Endothelial cell of umbilical vein (primary cell): ENCODE measurements around the gene SLC8A2. TPM values are rescaled to one million over a fixed set of nuclear protein-coding genes. Genes with fewer than 3 reads are reported as not detected.

Experiments
- BruUV-seq: library from RNA; stranded (reverse); fragments of 400-500 nt; replicated peaks from 2 replicates; lab custom pipeline; 2021; lab: Mats Ljungman, UMichigan
- CTCF ChIA-PET: fragments of 300-600, 350-600 bp; sonication (Branson Sonifier 250); formaldehyde crosslinking; loops from one replicate; lab custom pipeline; 2021; ENCODE audit warnings: antibody characterized with exemption, inconsistent platforms; lab: Charles Lee
- POLR2A ChIA-PET: fragments of 300-600, 350-600 bp; sonication (Branson Sonifier 250); formaldehyde crosslinking; loops from one replicate; lab custom pipeline; 2021; ENCODE audit warnings: antibody characterized with exemption, inconsistent platforms; lab: Charles Lee
- DNase-seq: peaks from one replicate; pipeline ENCODE4 v3.0.0-alpha.2; 2011; ENCODE audit warnings: low read depth, low spot score
- FAIRE-seq: peaks from 2 replicates; lab custom pipeline; 2011; peaks lifted over from hg19 to GRCh38; lab: Jason Lieb, UNC
- H2AFZ ChIP-seq: 2 replicates; pipeline ENCODE4 v1.6.0; 2012; ENCODE audit warnings: low read depth, low read length, control low read depth, inconsistent platforms
- H3K27ac ChIP-seq: 2 replicates; pipeline ENCODE4 v1.5.1; 2011; ENCODE audit warnings: low read depth, mild to moderate bottlenecking, control low read depth, low read length, moderate library complexity; ENCODE audit not compliant: insufficient read depth
- H3K27me3 ChIP-seq, 2 experiments: 2 replicates each; pipeline versions ENCODE4 v1.6.0 to v1.6.1; 2011; ENCODE audit warnings: low read length in 2 of 2, mixed read lengths in 1 of 2; ENCODE audit not compliant: control insufficient read depth in 2 of 2, insufficient read depth in 2 of 2
- H3K36me3 ChIP-seq, 2 experiments: 2 replicates in 1 of 2; 3 replicates in 1 of 2; pipeline ENCODE4 v1.5.1; 2011; ENCODE audit warnings: low read length in 2 of 2, mild to moderate bottlenecking in 1 of 2, moderate library complexity in 1 of 2; ENCODE audit not compliant: control insufficient read depth in 2 of 2, insufficient read depth in 2 of 2; ENCODE audit errors: extremely low read depth in 1 of 2
- H3K4me1 ChIP-seq: 3 replicates; pipeline ENCODE4 v1.5.1; 2011; ENCODE audit warnings: mild to moderate bottlenecking, low read length; ENCODE audit not compliant: control insufficient read depth, insufficient read depth; ENCODE audit errors: extremely low read depth
- H3K4me2 ChIP-seq: 2 replicates; pipeline ENCODE4 v1.6.1; 2011; ENCODE audit warnings: low read length, control low read depth, mixed read lengths; ENCODE audit not compliant: insufficient read depth
- H3K4me3 ChIP-seq, 3 experiments: fragments of 200-600 bp in 1 of 3; sonication (generic), shearing (Covaris generic) in 1 of 3; replicated peaks in 1 of 3; 2 replicates each; pipeline ENCODE4 v1.5.1; 2011 to 2016; ENCODE audit warnings: control low read depth in 3 of 3, low read length in 3 of 3, mild to moderate bottlenecking in 2 of 3, inconsistent platforms in 1 of 3, low read depth in 1 of 3, moderate library complexity in 1 of 3; ENCODE audit not compliant: insufficient read depth in 1 of 3
- H3K79me2 ChIP-seq: 2 replicates; pipeline ENCODE4 v1.6.0; 2012; ENCODE audit warnings: low read length, inconsistent platforms; ENCODE audit not compliant: control insufficient read depth, insufficient read depth
- H3K9ac ChIP-seq: replicated peaks from 2 replicates; pipeline ENCODE3; 2011; ENCODE audit warnings: low read length, control low read depth; ENCODE audit not compliant: insufficient read depth; ENCODE audit errors: extremely low read depth
- H3K9me1 ChIP-seq: replicated peaks from 3 replicates; pipeline ENCODE4 v1.6.0; 2011; ENCODE audit warnings: mild to moderate bottlenecking, low read length; ENCODE audit not compliant: control insufficient read depth, insufficient read depth; ENCODE audit errors: extremely low read depth
- H3K9me3 ChIP-seq: replicated peaks from 2 replicates; pipeline ENCODE4 v1.5.1; 2012; ENCODE audit warnings: low read length, inconsistent platforms; ENCODE audit not compliant: control insufficient read depth, insufficient read depth
- H4K20me1 ChIP-seq: replicated peaks from 2 replicates; pipeline ENCODE3; 2011; ENCODE audit warnings: mild to moderate bottlenecking, low read length; ENCODE audit not compliant: control insufficient read depth, insufficient read depth; ENCODE audit errors: extremely low read depth
- CTCF ChIP-seq, 2 donors: IDR thresholded peaks; 1 replicate in 1 of 2; 2 replicates in 1 of 2; pipeline ENCODE4 v1.5.1; 2011; ENCODE audit warnings: low read length in 2 of 2, mild to moderate bottlenecking in 2 of 2, moderate library complexity in 2 of 2, control low read depth in 1 of 2, inconsistent platforms in 1 of 2, low read depth in 1 of 2; ENCODE audit not compliant: insufficient read depth in 1 of 2; ENCODE audit errors: extremely low read depth in 1 of 2
- EZH2 ChIP-seq: IDR thresholded peaks from 2 replicates; pipeline ENCODE4 v1.6.1; 2012; ENCODE audit warnings: borderline replicate concordance, low read depth, mild to moderate bottlenecking, moderate library complexity, low read length, inconsistent platforms; ENCODE audit not compliant: severe bottlenecking
- FOS ChIP-seq: IDR thresholded peaks from 2 replicates; pipeline ENCODE4 v1.6.1; 2011; ENCODE audit warnings: mild to moderate bottlenecking, low read length, moderate library complexity, borderline replicate concordance; ENCODE audit not compliant: insufficient read depth
- GATA2 ChIP-seq: IDR thresholded peaks from 2 replicates; pipeline ENCODE4 v1.7.0; 2011; ENCODE audit warnings: low read depth, mild to moderate bottlenecking, moderate library complexity, mixed read lengths, low read length; ENCODE audit not compliant: insufficient read length, insufficient read depth
- JUN ChIP-seq: IDR thresholded peaks from 2 replicates; pipeline ENCODE4 v1.6.1; 2011; ENCODE audit warnings: borderline replicate concordance, low read depth; ENCODE audit not compliant: insufficient read length, insufficient read depth
- MAX ChIP-seq: IDR thresholded peaks from 2 replicates; pipeline ENCODE4 v1.6.1; 2011; ENCODE audit not compliant: insufficient read depth, insufficient read length
- MYC ChIP-seq: IDR thresholded peaks from one replicate; pipeline ENCODE4 v1.6.1; 2011; ENCODE audit warnings: mild to moderate bottlenecking, low read depth, low read length
- POLR2A ChIP-seq: IDR thresholded peaks from 2 replicates; pipeline ENCODE4 v1.6.1; 2012; ENCODE audit warnings: low read depth, mild to moderate bottlenecking, control low read depth, low read length
- POLR2AphosphoS5 ChIP-seq: IDR thresholded peaks from 2 replicates; pipeline ENCODE4 v1.6.1; 2012; ENCODE audit warnings: low read depth, mild to moderate bottlenecking, control low read depth, low read length, moderate library complexity; ENCODE audit not compliant: insufficient read depth
- dilution Hi-C: fragments of 300-500 bp; cut with MboI; formaldehyde crosslinking; loops from one replicate; pipeline ENCODE4 v1.15.0; 2019; ENCODE audit warnings: low sequenced_read_pairs; ENCODE audit not compliant: extremely low pct_ligation_motif_present
- intact Hi-C: fragments of 100-400 bp; cut with micrococcal nuclease; formaldehyde crosslinking; loops from one replicate; pipeline ENCODE4 v1.10.0; 2022
- polyA plus RNA-seq, 4 experiments: library from polyadenylated mRNA; depleted of rRNA in 3 of 4; stranded (reverse) in 3 of 4; unstranded in 1 of 4; fragments of >200 nt; gene quantifications; 2 replicates each; pipeline versions ENCODE4 v1.2.1 to v1.2.3, GENCODE V29; 2011 to 2012; ENCODE audit warnings: missing spikeins in 1 of 4
- total RNA-seq: library from RNA; stranded (reverse); gene quantifications from 2 replicates; pipeline ENCODE4 v1.2.3, GENCODE V29; 2021

Gene SLC8A2
- total and polyA plus RNA-seq, 2 donors (not counting 3 experiments of a cell fraction or from before 2014, with no cell fraction given): not detected

- FAIRE-seq (no peak), DNase-seq (no peak)
Measured at GRCh38 chr19:47507012-47507411, 35.3 kb upstream of the SLC8A2 start.

More at GRCh38 chr19:47507012-47507411, 35.3 kb upstream of the SLC8A2 start:
- Histone ChIP-seq H3K4me1 (peaks cover 11% of the 10 kb centered on the region), H3K27me3 (no peaks in the 10 kb centered on the region), H4K20me1 (no peaks in the 10 kb centered on the region), H3K9me1 (no peaks in the 10 kb centered on the region), H3K4me3 (no peak overlapping the region), H3K4me2 (no peak overlapping the region), H3K79me2 (peaks cover 47% of the 10 kb centered on the region), H2AFZ (no peak overlapping the region), H3K9me3 (no peaks in the 10 kb centered on the region), H3K27ac (no peak overlapping the region), H3K36me3 (peaks cover 2 to 6% of the 10 kb centered on the region in 2 experiments), H3K9ac (no peak overlapping the region)
- CTCF ChIA-PET: interaction anchor here (0.9 to 1.2 kb wide), 2 partner anchors 8 to 191 kb away, joined by 3 to 4 read pairs; partner anchors contain the start of gene NAPA
- POLR2A ChIA-PET: no interaction called here
- intact Hi-C loops: no loop called here
- dilution Hi-C loops: no loop called here
- TF ChIP-seq POLR2A (no peak), POLR2AphosphoS5 (no peak), FOS (no peak), JUN (no peak), MAX (no peak), GATA2 (no peak), CTCF (IDR thresholded peaks at IDR 0.05; ENCODE audit: extremely low read depth in 1 of 2, insufficient read depth in 1 of 2, low read depth in 1 of 2, low read length in 2 of 2) (no peak), EZH2 (no peak), MYC (no peak)
- no TSS peak for BruUV-seq
